Measurements from ENCODE around the gene MPP1.

DNA sequence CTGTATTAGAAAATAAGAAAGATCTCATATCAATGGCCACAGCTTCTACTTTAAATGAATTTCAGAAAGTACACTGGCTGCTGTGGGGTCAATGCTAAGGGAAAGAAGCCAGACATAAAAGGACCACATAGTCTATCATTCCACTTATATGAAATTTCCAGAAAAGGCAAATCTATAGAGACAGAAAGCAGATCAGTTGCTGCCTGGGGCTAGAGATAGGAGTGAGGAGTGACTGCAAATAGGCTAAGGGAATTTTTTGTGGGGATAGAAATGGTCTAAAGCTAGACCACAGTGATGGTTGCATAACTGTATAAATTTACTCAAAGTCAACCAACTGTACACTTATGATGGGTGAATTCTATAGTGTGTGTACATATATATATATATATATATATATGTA is 62.7 kb downstream of the MPP1 start:
- TF ChIP-seq, protein P1, sequence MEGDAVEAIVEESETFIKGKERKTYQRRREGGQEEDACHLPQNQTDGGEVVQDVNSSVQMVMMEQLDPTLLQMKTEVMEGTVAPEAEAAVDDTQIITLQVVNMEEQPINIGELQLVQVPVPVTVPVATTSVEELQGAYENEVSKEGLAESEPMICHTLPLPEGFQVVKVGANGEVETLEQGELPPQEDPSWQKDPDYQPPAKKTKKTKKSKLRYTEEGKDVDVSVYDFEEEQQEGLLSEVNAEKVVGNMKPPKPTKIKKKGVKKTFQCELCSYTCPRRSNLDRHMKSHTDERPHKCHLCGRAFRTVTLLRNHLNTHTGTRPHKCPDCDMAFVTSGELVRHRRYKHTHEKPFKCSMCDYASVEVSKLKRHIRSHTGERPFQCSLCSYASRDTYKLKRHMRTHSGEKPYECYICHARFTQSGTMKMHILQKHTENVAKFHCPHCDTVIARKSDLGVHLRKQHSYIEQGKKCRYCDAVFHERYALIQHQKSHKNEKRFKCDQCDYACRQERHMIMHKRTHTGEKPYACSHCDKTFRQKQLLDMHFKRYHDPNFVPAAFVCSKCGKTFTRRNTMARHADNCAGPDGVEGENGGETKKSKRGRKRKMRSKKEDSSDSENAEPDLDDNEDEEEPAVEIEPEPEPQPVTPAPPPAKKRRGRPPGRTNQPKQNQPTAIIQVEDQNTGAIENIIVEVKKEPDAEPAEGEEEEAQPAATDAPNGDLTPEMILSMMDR (IDR thresholded peaks at IDR 0.05 in 4 of 5, conservative IDR thresholded peaks at IDR 0.05 in 1 of 5): no peak
- TF ChIP-seq POLR2A (IDR thresholded peaks at IDR 0.05): no peak
